Measurements from ENCODE around the gene NIBAN1. TPM values are rescaled to one million over a fixed set of nuclear protein-coding genes. Genes with fewer than 3 reads are reported as not detected.

NIBAN1 gene
- total and polyA plus RNA-seq, 2 of the 8 experiments (the other 6 are each of a cell fraction or from before 2014, with no cell fraction given): 5.7 to 15.2 TPM

DNA sequence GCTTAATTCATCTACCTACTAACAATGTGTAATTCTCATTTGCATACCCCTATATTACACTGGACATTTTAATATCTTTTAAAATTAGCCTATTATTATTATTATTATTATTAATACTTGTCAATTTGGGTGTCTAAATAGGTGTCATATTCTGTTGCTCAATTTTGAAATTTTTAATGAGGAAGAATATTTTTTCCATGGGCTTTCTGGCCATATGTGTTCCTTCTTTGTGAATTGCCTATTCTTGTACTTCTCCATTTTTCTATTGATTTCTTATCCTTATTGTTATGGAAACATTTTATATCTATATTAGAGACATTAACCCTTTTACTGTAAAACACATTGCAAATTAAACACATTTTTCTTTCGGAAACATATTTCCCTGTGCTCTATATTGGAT is 6.4 kb upstream of the NIBAN1 start:
- H3K36me3 ChIP-seq (ENCODE audit: control insufficient read depth in 2 of 4, insufficient read depth in 4 of 4, low read length in 3 of 4): no peaks in the 10 kb centered on the region
- H3K9me3 ChIP-seq (ENCODE audit: insufficient read depth in 2 of 2, low read depth in 1 of 2, low read length in 1 of 2): no peaks in the 10 kb centered on the region
- H3K4me1 ChIP-seq (replicated peaks in 1 of 4; ENCODE audit: control insufficient read depth in 3 of 4, insufficient read depth in 4 of 4, low read length in 3 of 4): no peaks in the 10 kb centered on the region
- no peak overlapping the region for H3K27ac ChIP-seq (ENCODE audit: low read depth, low read length)
- peaks cover 0 to 2% of the 10 kb centered on the region in 2 experiments for H4K20me1 ChIP-seq (replicated peaks in 1 of 2; ENCODE audit: control insufficient read depth in 1 of 2, insufficient read depth in 2 of 2, low read length in 2 of 2)
- 84% methylated on average over 1 of the region's 1 CpG; no CpG with 5 or more reads in 1 of the 2 experiments for WGBS, 2 experiments (ENCODE audit: extremely low coverage in 1 of 2, insufficient coverage in 1 of 2, insufficient read length in 1 of 2, insufficient replicate concordance in 2 of 2, low coverage in 1 of 2, low lambda C conversion rate in 2 of 2, missing lambda C conversion rate in 1 of 2)
- no peaks in the 10 kb centered on the region for H3K23me2 ChIP-seq (ENCODE audit: low read depth, low read length)
- no peak overlapping the region for H3K9ac ChIP-seq (replicated peaks in 1 of 4; ENCODE audit: extremely low read depth in 1 of 4, low read depth in 3 of 4, low read length in 3 of 4)
- CTCF ChIA-PET (ENCODE audit: partially characterized antibody): interaction anchor here (0.7 to 6.9 kb wide), 9 partner anchors 8 to 184 kb away, joined by 3 to 99 read pairs (median 5); partner anchors contain the start of gene NIBAN1
- H3K4ac ChIP-seq (replicated peaks; ENCODE audit: insufficient read length, low read depth, low read length): no peak overlapping the region
- no peak overlapping the region for H3K4me2 ChIP-seq (ENCODE audit: insufficient read depth in 1 of 2, low read depth in 2 of 2, low read length in 2 of 2)
- POLR2A ChIA-PET (ENCODE audit: partially characterized antibody): no interaction called here
- no peak overlapping the region for H3K14ac ChIP-seq (ENCODE audit: insufficient read length)
- no peak overlapping the region for H4K91ac ChIP-seq (replicated peaks; ENCODE audit: insufficient read length, low read length)
- peaks cover 0 to 3% (median 0%) of the 10 kb centered on the region in 4 experiments; a peak in 3 of 7 replicates for H3K27me3 ChIP-seq (replicated peaks in 1 of 4; ENCODE audit: control insufficient read depth in 3 of 4, extremely low read depth in 1 of 4, insufficient read depth in 3 of 4, low read length in 3 of 4)
- no peak overlapping the region for H4K5ac ChIP-seq (ENCODE audit: insufficient read length, low read depth, low read length)
- H3K18ac ChIP-seq (ENCODE audit: extremely low read depth, low read length): no peak overlapping the region
- no peak overlapping the region for H2BK120ac ChIP-seq (replicated peaks; ENCODE audit: low read depth, low read length)
- TF ChIP-seq BCL11A (IDR thresholded peaks at IDR 0.05; ENCODE audit: low read depth in 2 of 2, low read length in 2 of 2) (no peak), NANOG (IDR thresholded peaks at IDR 0.05; ENCODE audit: insufficient read depth, low read depth, low read length, poor library complexity, severe bottlenecking) (no peak), JUND (IDR thresholded peaks at IDR 0.05; ENCODE audit: low read length) (no peak)
- H2AK5ac ChIP-seq (ENCODE audit: low read depth, low read length): no peak overlapping the region
- no peak overlapping the region for H4K8ac ChIP-seq (ENCODE audit: extremely low read depth, insufficient read depth, low read length)
- no peak overlapping the region for H2BK5ac ChIP-seq (ENCODE audit: low read depth, low read length)
- H2BK12ac ChIP-seq (ENCODE audit: low read depth, low read length): no peak overlapping the region
- no peaks in the 10 kb centered on the region for H3K79me2 ChIP-seq (ENCODE audit: control insufficient read depth in 1 of 2, insufficient read depth in 2 of 2, low read length in 2 of 2)
- no peaks in the 10 kb centered on the region for H3K79me1 ChIP-seq (ENCODE audit: low read depth, low read length)
- H3K56ac ChIP-seq (replicated peaks; ENCODE audit: insufficient read length, low read depth, low read length): no peak overlapping the region
- H2BK20ac ChIP-seq (ENCODE audit: low read length): no peak overlapping the region
- H2AFZ ChIP-seq (ENCODE audit: low read length): no peak overlapping the region
- H2BK15ac ChIP-seq (ENCODE audit: low read length): no peak overlapping the region
- no peak for FAIRE-seq
- no peak overlapping the region for H3K23ac ChIP-seq (ENCODE audit: insufficient read length)
- DNase-seq (ENCODE audit: low read depth in 1 of 2, low spot score in 2 of 2): no peak
- no peak overlapping the region for H3K4me3 ChIP-seq (ENCODE audit: extremely low read depth in 1 of 4, insufficient read depth in 2 of 4, low read depth in 3 of 4, low read length in 4 of 4)
